SIG-M5 treated with dmso at 0.1 percent for 504 hours (cell line): Measurements from ENCODE around the gene ABHD14A.
A peak's percentile ranks its signal among the peaks of the same experiment; 100 is the strongest.
"Not testable (repeated sequence)": the region's sequence is repeated elsewhere in the genome, so short reads cannot be mapped to it uniquely, and the experiment has no call there.

Experiments used
- DNase-seq: peaks from one replicate; lab custom pipeline; 2025; ENCODE audit not compliant: unreplicated experiment; lab: John Stamatoyannopoulos, UW

Gene ABHD14A

GRCh38 chr3:51993657-51994056 lies 18.8 kb downstream of the ABHD14A start:
- not testable (repeated sequence) for DNase-seq

- DNase-seq = no peak
Measured at GRCh38 chr3:51994530-51994929, 19.7 kb downstream of the ABHD14A start.

GRCh38 chr3:51995346-51996163 lies 20.7 kb downstream of the ABHD14A start, which contains the start of gene RPL29:
Gene RPL29, minus strand, starts transcription at chr3:51995895. Its CDS starts 434 bp downstream, at chr3:51995461.
- peak; percentile 99 for DNase-seq

GRCh38 chr3:51997172-51997571 lies 22.3 kb downstream of the ABHD14A start:
- no peak for DNase-seq

- no peak for DNase-seq
Measured at GRCh38 chr3:51997935-51998596, 23.2 kb downstream of the ABHD14A start.

GRCh38 chr3:51998774-51999173 lies 23.9 kb downstream of the ABHD14A start:
- DNase-seq = no peak

- DNase-seq = no peak
Measured at GRCh38 chr3:51999846-52000245, 25.0 kb downstream of the ABHD14A start.

GRCh38 chr3:52001443-52001974 lies 26.6 kb downstream of the ABHD14A start:
- DNase-seq = peak; percentile 59

GRCh38 chr3:52002748-52003147 lies 27.9 kb downstream of the ABHD14A start:
- no peak for DNase-seq

GRCh38 chr3:52004163-52004787 lies 29.4 kb downstream of the ABHD14A start:
- DNase-seq = peak; percentile 16

- DNase-seq = no peak
Measured at GRCh38 chr3:52004906-52005395, 30.1 kb downstream of the ABHD14A start.

GRCh38 chr3:52005571-52005986 lies 30.7 kb downstream of the ABHD14A start:
- no peak for DNase-seq

GRCh38 chr3:52006017-52006819 lies 31.4 kb downstream of the ABHD14A start:
- DNase-seq = peak; percentile 45

- no peak for DNase-seq
Measured at GRCh38 chr3:52006820-52007133, 31.9 kb downstream of the ABHD14A start.

GRCh38 chr3:52007291-52007690 lies 32.4 kb downstream of the ABHD14A start:
- peak; percentile 74 for DNase-seq

GRCh38 chr3:52010431-52010830 lies 35.6 kb downstream of the ABHD14A start:
- no peak for DNase-seq

GRCh38 chr3:52012699-52013098 lies 37.8 kb downstream of the ABHD14A start:
- DNase-seq = no peak

- DNase-seq = no peak
Measured at GRCh38 chr3:52013802-52014598, 39.1 kb downstream of the ABHD14A start.

GRCh38 chr3:52014613-52015012 lies 39.7 kb downstream of the ABHD14A start:
- DNase-seq = peak; percentile 13
